MCF 10A (cell line): Measurements from ENCODE around the gene PRRC2B. TPM values are rescaled to one million over a fixed set of nuclear protein-coding genes. Genes with fewer than 3 reads are reported as not detected.
A peak's percentile ranks its signal among the peaks of the same experiment; 100 is the strongest.
"Not testable (repeated sequence)": the region's sequence is repeated elsewhere in the genome, so short reads cannot be mapped to it uniquely, and the experiment has no call there.

Source experiments
- BruUV-seq: library from RNA; stranded (reverse); fragments of 400-500 nt; replicated peaks from 2 replicates; lab custom pipeline; 2021; lab: Mats Ljungman, UMichigan
- CTCF ChIA-PET: fragments of 300-600 bp; sonication (Branson Sonifier 250); formaldehyde crosslinking; extraction: SDS; loops from one replicate; lab custom pipeline; 2021; ENCODE audit warnings: antibody characterized with exemption, inconsistent platforms; lab: Yijun Ruan, JAX
- POLR2A ChIA-PET: fragments of 300-600, 350-650 bp; sonication (Branson Sonifier 250); formaldehyde crosslinking; extraction: SDS; loops from one replicate; lab custom pipeline; 2020; ENCODE audit warnings: antibody characterized with exemption, inconsistent platforms; lab: Yijun Ruan, JAX
- DNase-seq: peaks from one replicate; pipeline ENCODE4 v3.0.0-alpha.2; 2018; ENCODE audit not compliant: unreplicated experiment
- H3K27ac Mint-ChIP-seq: one replicate; pipeline ENCODE4 v1.8.0; 2022; ENCODE audit warnings: mild to moderate bottlenecking, low read depth, mixed read lengths; ENCODE audit not compliant: unreplicated experiment
- H3K27me3 Mint-ChIP-seq: one replicate; pipeline ENCODE4 v1.8.0; 2022; ENCODE audit warnings: mixed read lengths; ENCODE audit not compliant: insufficient read depth, unreplicated experiment
- H3K36me3 Mint-ChIP-seq: one replicate; pipeline ENCODE4 v1.8.0; 2022; ENCODE audit warnings: mild to moderate bottlenecking, moderate library complexity, mixed read lengths; ENCODE audit not compliant: insufficient read depth, unreplicated experiment
- H3K4me1 Mint-ChIP-seq: one replicate; pipeline ENCODE4 v1.8.0; 2022; ENCODE audit warnings: mixed read lengths; ENCODE audit not compliant: insufficient read depth, unreplicated experiment
- H3K4me3 Mint-ChIP-seq: one replicate; pipeline ENCODE4 v1.8.0; 2022; ENCODE audit warnings: mild to moderate bottlenecking, moderate library complexity, mixed read lengths; ENCODE audit not compliant: unreplicated experiment
- H3K9me3 Mint-ChIP-seq: one replicate; pipeline ENCODE4 v1.8.0; 2022; ENCODE audit warnings: mixed read lengths; ENCODE audit not compliant: unreplicated experiment
- intact Hi-C: fragments of 100-400 bp; cut with micrococcal nuclease; formaldehyde crosslinking; loops from 2 replicates; pipeline ENCODE4 v1.14.1; 2022
- total RNA-seq: library from RNA; stranded (reverse); gene quantifications from 2 replicates; pipeline ENCODE4 v1.2.3, GENCODE V29; 2022
- TF ChIP-seq, protein P1 (sequence below): fragments of 200-600 bp; IDR thresholded peaks from one replicate; pipeline ENCODE4 v1.8.0; 2022; ENCODE audit warnings: antibody characterized with exemption, mild to moderate bottlenecking; ENCODE audit not compliant: unreplicated experiment

PRRC2B gene
- total RNA-seq, 1 experiment from 2014 or later: 186 TPM

- no peak overlapping the region for H3K27ac Mint-ChIP-seq
- POLR2A ChIA-PET: interaction anchor here (0.7 to 1.7 kb wide), 4 partner anchors 18 to 154 kb away, joined by 4 to 6 read pairs (median 4); partner anchors contain the start of gene POMT1
- intact Hi-C loops: no loop called here
- peaks cover 7% of the 10 kb centered on the region for H3K27me3 Mint-ChIP-seq
- H3K9me3 Mint-ChIP-seq: no peaks in the 10 kb centered on the region
- DNase-seq: no peak
- H3K4me1 Mint-ChIP-seq: no peaks in the 10 kb centered on the region
- BruUV-seq: no TSS peak
- H3K4me3 Mint-ChIP-seq: no peak overlapping the region
- no peaks in the 10 kb centered on the region for H3K36me3 Mint-ChIP-seq
- CTCF ChIA-PET: interaction anchor here (0.6 to 3.0 kb wide), 38 partner anchors 11 to 1696 kb away, joined by 3 to 24 read pairs (median 4); no protein-coding TSS in a partner anchor
- TF ChIP-seq, protein P1, sequence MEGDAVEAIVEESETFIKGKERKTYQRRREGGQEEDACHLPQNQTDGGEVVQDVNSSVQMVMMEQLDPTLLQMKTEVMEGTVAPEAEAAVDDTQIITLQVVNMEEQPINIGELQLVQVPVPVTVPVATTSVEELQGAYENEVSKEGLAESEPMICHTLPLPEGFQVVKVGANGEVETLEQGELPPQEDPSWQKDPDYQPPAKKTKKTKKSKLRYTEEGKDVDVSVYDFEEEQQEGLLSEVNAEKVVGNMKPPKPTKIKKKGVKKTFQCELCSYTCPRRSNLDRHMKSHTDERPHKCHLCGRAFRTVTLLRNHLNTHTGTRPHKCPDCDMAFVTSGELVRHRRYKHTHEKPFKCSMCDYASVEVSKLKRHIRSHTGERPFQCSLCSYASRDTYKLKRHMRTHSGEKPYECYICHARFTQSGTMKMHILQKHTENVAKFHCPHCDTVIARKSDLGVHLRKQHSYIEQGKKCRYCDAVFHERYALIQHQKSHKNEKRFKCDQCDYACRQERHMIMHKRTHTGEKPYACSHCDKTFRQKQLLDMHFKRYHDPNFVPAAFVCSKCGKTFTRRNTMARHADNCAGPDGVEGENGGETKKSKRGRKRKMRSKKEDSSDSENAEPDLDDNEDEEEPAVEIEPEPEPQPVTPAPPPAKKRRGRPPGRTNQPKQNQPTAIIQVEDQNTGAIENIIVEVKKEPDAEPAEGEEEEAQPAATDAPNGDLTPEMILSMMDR: no peak
Measured at GRCh38 chr9:131348631-131349521, 45.0 kb upstream of the PRRC2B start.

DNA sequence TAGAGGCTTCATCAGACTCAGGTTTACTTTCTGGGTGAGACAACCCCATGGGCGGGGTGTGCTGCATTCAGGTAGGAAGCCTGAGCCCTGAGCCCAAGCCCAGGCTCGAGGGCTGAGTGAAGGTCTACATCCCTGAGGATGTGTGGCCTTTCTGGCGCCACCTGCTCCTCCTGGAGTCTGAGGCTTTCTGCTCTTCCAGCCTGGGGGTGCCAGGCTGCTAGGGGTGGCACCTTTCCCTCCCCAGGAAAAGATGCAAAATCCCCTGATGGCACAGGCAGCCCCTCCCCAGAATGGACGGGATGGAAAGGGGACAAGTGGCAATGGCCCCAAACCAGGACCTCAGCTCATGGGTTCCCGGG, 44.4 kb upstream of the PRRC2B start:
- Mint-ChIP-seq H3K36me3 (no peaks in the 10 kb centered on the region), H3K27me3 (peaks cover 1% of the 10 kb centered on the region), H3K9me3 (no peaks in the 10 kb centered on the region), H3K4me1 (no peaks in the 10 kb centered on the region), H3K27ac (peak overlapping the region; percentile 84), H3K4me3 (no peak overlapping the region)
- ChIA-PET POLR2A (interaction anchor here (0.7 to 1.7 kb wide), 7 partner anchors 18 to 224 kb away, joined by 3 to 6 read pairs (median 4); partner anchors contain the start of genes NUP214 and POMT1), CTCF (interaction anchor here (0.6 to 3.0 kb wide), 43 partner anchors 11 to 1695 kb away, joined by 3 to 24 read pairs (median 4); no protein-coding TSS in a partner anchor)
- no TSS peak for BruUV-seq
- intact Hi-C loops: no loop called here
- TF ChIP-seq, protein P1: no peak
- DNase-seq: no peak

DNA sequence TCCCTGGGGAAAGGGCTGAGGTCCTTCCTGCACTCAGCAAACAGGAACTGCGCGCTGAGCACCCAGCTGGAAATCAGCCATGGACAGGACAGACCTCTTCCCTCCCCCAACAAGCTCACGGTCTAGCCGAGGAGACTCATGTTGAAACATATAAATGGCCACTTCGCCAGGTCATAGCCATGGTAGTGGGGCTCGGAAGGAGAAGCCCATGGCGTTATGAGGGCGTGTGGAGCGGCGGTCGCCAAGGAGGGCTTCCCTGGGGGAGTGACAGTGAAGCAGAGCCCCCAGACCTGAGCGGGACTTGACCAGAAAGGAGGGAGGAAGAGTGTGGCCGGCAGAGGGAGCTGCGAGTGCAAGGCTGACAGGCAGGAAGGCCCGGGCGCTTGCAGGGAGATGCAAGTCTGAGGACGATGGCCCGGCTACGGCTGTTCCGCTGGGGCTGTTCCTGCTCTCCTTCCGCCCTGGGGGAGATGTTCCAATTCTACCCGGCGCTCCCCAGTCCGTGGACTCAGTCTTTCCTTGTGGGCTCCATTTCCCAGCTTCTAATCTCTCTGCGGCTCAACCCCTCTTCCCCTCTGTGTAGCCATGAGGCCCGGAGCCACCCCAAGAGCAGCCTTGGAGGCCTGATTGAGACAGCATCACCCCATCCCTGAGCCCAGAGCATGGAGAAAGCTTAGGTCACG, 43.9 kb upstream of the PRRC2B start:
- no peaks in the 10 kb centered on the region for H3K9me3 Mint-ChIP-seq
- CTCF ChIA-PET: interaction anchor here (0.5 to 3.0 kb wide), 64 partner anchors 10 to 1695 kb away, joined by 3 to 24 read pairs (median 3); no protein-coding TSS in a partner anchor
- peak; percentile 79 for DNase-seq
- no peak overlapping the region for H3K4me3 Mint-ChIP-seq
- H3K27ac Mint-ChIP-seq: peak overlapping the region; percentile 84
- no TSS peak for BruUV-seq
- H3K4me1 Mint-ChIP-seq: no peaks in the 10 kb centered on the region
- no peaks in the 10 kb centered on the region for H3K36me3 Mint-ChIP-seq
- H3K27me3 Mint-ChIP-seq: no peaks in the 10 kb centered on the region
- TF ChIP-seq, protein P1: peak; percentile 77
- intact Hi-C loops: loop anchor here (1.0 to 2.0 kb wide), 2 partner anchors 128 to 397 kb away; no protein-coding TSS in a partner anchor
- POLR2A ChIA-PET: interaction anchor here (0.5 to 1.7 kb wide), 8 partner anchors 11 to 364 kb away, joined by 3 to 6 read pairs (median 4); partner anchors contain the start of genes NUP214 and POMT1

- CTCF ChIA-PET, H3K9me3 Mint-ChIP-seq, H3K27ac Mint-ChIP-seq, H3K4me3 Mint-ChIP-seq, H3K4me1 Mint-ChIP-seq, BruUV-seq, H3K27me3 Mint-ChIP-seq, intact Hi-C loops, DNase-seq, H3K36me3 Mint-ChIP-seq, POLR2A ChIA-PET: not testable (repeated sequence)
Measured at GRCh38 chr9:131356479-131356878, 37.4 kb upstream of the PRRC2B start.
